ENCODE data around the gene KRT8. TPM values are rescaled to one million over a fixed set of nuclear protein-coding genes. Genes with fewer than 3 reads are reported as not detected.

The KRT8 gene
- total RNA-seq, 2 experiments from 2014 or later: 0.16 to 0.89 TPM

- Histone ChIP-seq H2AFZ (ENCODE audit: low read length) (no peak overlapping the region), H3K36me3 (ENCODE audit: insufficient read depth, low read length) (no peaks in the 10 kb centered on the region), H4K20me1 (ENCODE audit: insufficient read depth, low read length) (no peaks in the 10 kb centered on the region), H3K4me3 (ENCODE audit: low read depth, low read length, poor library complexity, severe bottlenecking) (no peak overlapping the region), H3K27ac (ENCODE audit: low read depth, low read length, poor library complexity, severe bottlenecking) (no peak overlapping the region), H3K9me3 (ENCODE audit: low read length) (no peaks in the 10 kb centered on the region), H3K4me2 (ENCODE audit: low read length) (no peak overlapping the region), H3K4me1 (ENCODE audit: insufficient read depth, low read length, poor library complexity, severe bottlenecking) (no peaks in the 10 kb centered on the region), H3K9me2 (ENCODE audit: insufficient read depth, low read length) (no peaks in the 10 kb centered on the region), H3K79me2 (ENCODE audit: insufficient read depth, low read depth, low read length) (no peaks in the 10 kb centered on the region)
- no TSS peak for BruUV-seq (replicated peaks)
- ChIA-PET POLR2A (interaction anchor here (1.2 kb wide), 1 partner anchor 48 kb away, joined by 3 read pairs; no protein-coding TSS in a partner anchor), CTCF (ENCODE audit: unreplicated experiment) (no interaction called here)
- TF ChIP-seq CTCF (conservative IDR thresholded peaks at IDR 0.05; ENCODE audit: low read length): no peak
- TF ChIP-seq EZH2phosphoT487 (IDR thresholded peaks at IDR 0.05; ENCODE audit: borderline replicate concordance, low read depth, low read length): no peak
- no peak for DNase-seq (ENCODE audit: low spot score)
- intact Hi-C loops (cut with micrococcal nuclease; ENCODE audit: unreplicated experiment): no loop called here
Observed at GRCh38 chr12:52892207-52892852, 12.5 kb downstream of the KRT8 start.

GRCh38 chr12:52891044-52891443, 13.8 kb downstream of the KRT8 start:
- H3K79me2 ChIP-seq (ENCODE audit: insufficient read depth, low read depth, low read length): no peaks in the 10 kb centered on the region
- ChIA-PET CTCF (ENCODE audit: unreplicated experiment) (no interaction called here), POLR2A (interaction anchor here (0.7 kb wide), 1 partner anchor 395 kb away, joined by 3 read pairs; no protein-coding TSS in a partner anchor)
- no TSS peak for BruUV-seq (replicated peaks)
- no peak for DNase-seq (ENCODE audit: low spot score)
- H3K27ac ChIP-seq (ENCODE audit: low read depth, low read length, poor library complexity, severe bottlenecking): no peak overlapping the region
- no peak overlapping the region for H3K4me2 ChIP-seq (ENCODE audit: low read length)
- H3K4me3 ChIP-seq (ENCODE audit: low read depth, low read length, poor library complexity, severe bottlenecking): no peak overlapping the region
- H3K36me3 ChIP-seq (ENCODE audit: insufficient read depth, low read length): no peaks in the 10 kb centered on the region
- intact Hi-C loops (cut with micrococcal nuclease; ENCODE audit: unreplicated experiment): no loop called here
- no peaks in the 10 kb centered on the region for H3K9me3 ChIP-seq (ENCODE audit: low read length)
- no peaks in the 10 kb centered on the region for H4K20me1 ChIP-seq (ENCODE audit: insufficient read depth, low read length)
- H3K9me2 ChIP-seq (ENCODE audit: insufficient read depth, low read length): no peaks in the 10 kb centered on the region
- TF ChIP-seq CTCF (conservative IDR thresholded peaks at IDR 0.05; ENCODE audit: low read length): no peak
- no peak for TF ChIP-seq EZH2phosphoT487 (IDR thresholded peaks at IDR 0.05; ENCODE audit: borderline replicate concordance, low read depth, low read length)
- H3K4me1 ChIP-seq (ENCODE audit: insufficient read depth, low read length, poor library complexity, severe bottlenecking): no peaks in the 10 kb centered on the region
- H2AFZ ChIP-seq (ENCODE audit: low read length): no peak overlapping the region

- Histone ChIP-seq H2AFZ (ENCODE audit: low read length) (no peak overlapping the region), H3K36me3 (ENCODE audit: insufficient read depth, low read length) (no peaks in the 10 kb centered on the region), H3K9me3 (ENCODE audit: low read length) (no peaks in the 10 kb centered on the region), H3K79me2 (ENCODE audit: insufficient read depth, low read depth, low read length) (no peaks in the 10 kb centered on the region), H3K4me2 (ENCODE audit: low read length) (no peak overlapping the region), H4K20me1 (ENCODE audit: insufficient read depth, low read length) (no peaks in the 10 kb centered on the region), H3K27ac (ENCODE audit: low read depth, low read length, poor library complexity, severe bottlenecking) (no peak overlapping the region), H3K9me2 (ENCODE audit: insufficient read depth, low read length) (no peaks in the 10 kb centered on the region), H3K4me3 (ENCODE audit: low read depth, low read length, poor library complexity, severe bottlenecking) (no peak overlapping the region), H3K4me1 (ENCODE audit: insufficient read depth, low read length, poor library complexity, severe bottlenecking) (no peaks in the 10 kb centered on the region)
- intact Hi-C loops (cut with micrococcal nuclease; ENCODE audit: unreplicated experiment): no loop called here
- POLR2A ChIA-PET: no interaction called here
- TF ChIP-seq EZH2phosphoT487 (IDR thresholded peaks at IDR 0.05; ENCODE audit: borderline replicate concordance, low read depth, low read length) (no peak), CTCF (conservative IDR thresholded peaks at IDR 0.05; ENCODE audit: low read length) (no peak)
- BruUV-seq (replicated peaks): no TSS peak
- CTCF ChIA-PET (ENCODE audit: unreplicated experiment): no interaction called here
- no peak for DNase-seq (ENCODE audit: low spot score)
Observed at GRCh38 chr12:52890417-52890816, 14.5 kb downstream of the KRT8 start.

Data from OCI-LY7 (cell line).